LHCN-M2 (cell line): Measurements from ENCODE around the gene SHOX. TPM values are rescaled to one million over a fixed set of nuclear protein-coding genes. Genes with fewer than 3 reads are reported as not detected.
"Not testable (repeated sequence)": the region's sequence is repeated elsewhere in the genome, so short reads cannot be mapped to it uniquely, and the experiment has no call there.

Experiments
- DNase-seq: peaks from one replicate; pipeline ENCODE4 v3.0.0-alpha.2; 2012; ENCODE audit warnings: low read depth
- total RNA-seq: library from RNA; depleted of rRNA; stranded (reverse); fragments of >200 nt; gene quantifications from 2 replicates; pipeline ENCODE4 v1.2.3, GENCODE V29; 2014

The SHOX gene
- total RNA-seq, 1 experiment from 2014 or later, result not detected

DNA sequence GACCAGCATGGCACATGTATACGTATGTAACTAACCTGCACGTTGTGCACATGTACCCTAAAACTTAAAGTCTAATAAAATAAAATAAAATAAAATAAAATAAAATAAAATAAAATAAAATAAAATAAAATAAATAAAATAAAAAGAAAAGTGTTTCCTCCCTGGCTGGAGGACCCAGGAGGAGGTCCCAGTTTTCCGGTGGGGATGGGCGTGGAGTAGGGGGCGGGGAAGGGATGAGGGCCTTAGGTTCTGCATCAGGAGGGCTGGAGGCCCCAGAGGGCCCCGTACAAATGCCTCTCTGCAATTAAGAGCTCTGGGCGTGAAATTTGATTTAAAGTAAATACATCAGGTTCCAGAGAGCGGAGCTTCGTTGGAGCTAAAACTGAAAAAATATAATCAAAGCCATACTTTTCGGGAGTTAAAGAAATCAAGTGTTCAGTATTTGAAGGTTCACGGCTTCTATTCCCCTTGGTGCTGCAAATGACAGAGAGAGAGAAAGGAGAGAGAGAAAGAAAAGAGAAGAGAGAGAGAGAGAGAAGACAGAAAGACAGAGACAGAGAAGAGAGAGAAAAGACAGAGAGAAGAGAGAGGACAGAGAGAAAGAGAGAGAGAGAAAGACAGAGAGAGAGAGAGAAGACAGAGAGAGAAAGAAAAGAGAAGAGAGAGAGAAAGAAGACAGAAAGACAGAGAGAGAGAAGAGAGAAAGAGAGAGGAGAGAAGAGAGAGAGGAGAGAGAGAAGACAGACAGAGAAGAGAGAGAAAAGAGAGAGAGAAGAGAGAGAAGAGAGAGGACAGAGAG lies 8.7 kb upstream of the SHOX start:
- no peak for DNase-seq

DNA sequence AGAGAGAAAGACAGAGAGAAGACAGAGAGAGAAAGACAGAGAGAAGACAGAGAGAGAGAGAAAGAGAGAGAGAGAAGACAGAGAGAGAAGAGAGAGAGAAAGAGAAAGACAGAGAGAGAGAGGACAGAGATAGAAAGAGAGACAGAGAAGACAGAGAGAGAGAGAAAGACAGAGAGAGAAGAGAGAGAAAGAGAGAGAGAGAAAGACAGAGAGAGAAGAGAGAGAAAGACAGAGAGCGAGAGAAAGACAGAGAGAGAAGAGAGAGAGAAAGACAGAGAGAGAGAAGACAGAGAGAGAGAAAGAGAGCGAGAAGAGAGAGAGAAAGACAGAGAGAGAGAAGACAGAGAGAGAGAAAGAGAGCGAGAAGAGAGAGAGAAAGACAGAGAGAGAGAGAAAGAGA lies 7.8 kb upstream of the SHOX start:
- not testable (repeated sequence) for DNase-seq

GRCh38 chrX:623268-623598 lies 7.4 kb upstream of the SHOX start:
- DNase-seq, result no peak

GRCh38 chrX:623599-624315 lies 6.8 kb upstream of the SHOX start:
- no peak for DNase-seq

GRCh38 chrX:625137-625691 lies 5.4 kb upstream of the SHOX start:
- no peak for DNase-seq

GRCh38 chrX:626047-626446 lies 4.5 kb upstream of the SHOX start:
- not testable (repeated sequence) for DNase-seq

- DNase-seq, result no peak
Observed at GRCh38 chrX:626745-627509, 3.7 kb upstream of the SHOX start.

- DNase-seq, result no peak
Observed at GRCh38 chrX:627510-627981, 3.0 kb upstream of the SHOX start.

DNA sequence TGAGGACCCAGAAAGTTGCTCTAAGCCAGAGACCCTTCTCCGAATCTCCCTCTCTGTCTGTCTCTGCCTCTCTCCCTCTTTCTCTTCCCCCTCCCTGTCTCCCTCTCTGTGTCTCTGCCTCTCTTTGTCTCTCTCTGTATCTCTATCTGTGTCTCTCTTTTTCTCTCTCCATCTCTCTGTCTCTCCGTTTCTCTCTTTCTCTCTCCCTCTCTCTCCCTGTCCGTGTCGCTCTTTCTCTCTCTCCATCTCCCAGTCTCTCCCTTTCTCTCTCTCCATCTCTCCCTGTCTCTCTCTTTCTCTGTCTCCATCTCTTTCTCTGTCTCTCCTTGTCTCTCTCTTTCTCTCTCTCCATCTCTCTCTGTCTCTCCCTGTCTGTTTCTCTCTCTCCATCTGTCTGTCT lies 2.6 kb upstream of the SHOX start:
- no peak for DNase-seq

DNA sequence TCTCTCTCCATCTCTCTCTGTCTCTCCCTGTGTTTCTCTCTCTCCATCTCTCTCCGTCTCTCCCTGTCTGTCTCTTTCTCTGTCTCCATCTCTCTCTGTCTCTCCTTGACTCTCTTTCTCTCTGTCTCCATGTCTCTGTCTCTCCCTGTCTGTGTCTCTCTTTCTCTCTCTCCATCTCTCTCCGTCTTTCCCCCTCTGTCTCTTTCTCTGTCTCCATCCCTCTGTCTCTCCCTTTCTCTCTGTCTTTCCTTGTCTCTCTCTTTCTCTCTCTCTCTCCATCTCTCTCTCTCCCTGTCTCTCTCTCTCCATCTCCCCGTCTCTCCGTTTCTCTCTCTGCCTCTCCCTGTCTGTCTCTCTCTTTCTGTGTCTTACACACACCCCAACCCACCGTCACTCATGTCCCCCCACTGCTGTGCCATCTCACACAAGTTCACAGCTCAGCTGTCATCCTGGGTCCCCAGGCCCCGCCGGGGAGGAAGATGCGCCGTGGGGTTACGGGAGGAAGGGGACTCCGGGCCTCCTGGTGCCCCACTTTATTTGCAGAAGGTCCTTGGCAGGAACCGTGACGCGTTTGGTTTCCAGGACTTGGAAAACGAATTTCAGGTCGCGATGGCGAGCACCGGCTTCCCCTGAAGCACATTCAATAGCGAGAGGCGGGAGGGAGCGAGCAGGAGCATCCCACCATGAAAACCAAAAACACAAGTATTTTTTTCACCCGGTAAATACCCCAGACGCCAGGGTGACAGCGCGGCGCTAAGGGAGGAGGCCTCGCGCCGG lies 1.2 kb upstream of the SHOX start:
- no peak for DNase-seq

DNA sequence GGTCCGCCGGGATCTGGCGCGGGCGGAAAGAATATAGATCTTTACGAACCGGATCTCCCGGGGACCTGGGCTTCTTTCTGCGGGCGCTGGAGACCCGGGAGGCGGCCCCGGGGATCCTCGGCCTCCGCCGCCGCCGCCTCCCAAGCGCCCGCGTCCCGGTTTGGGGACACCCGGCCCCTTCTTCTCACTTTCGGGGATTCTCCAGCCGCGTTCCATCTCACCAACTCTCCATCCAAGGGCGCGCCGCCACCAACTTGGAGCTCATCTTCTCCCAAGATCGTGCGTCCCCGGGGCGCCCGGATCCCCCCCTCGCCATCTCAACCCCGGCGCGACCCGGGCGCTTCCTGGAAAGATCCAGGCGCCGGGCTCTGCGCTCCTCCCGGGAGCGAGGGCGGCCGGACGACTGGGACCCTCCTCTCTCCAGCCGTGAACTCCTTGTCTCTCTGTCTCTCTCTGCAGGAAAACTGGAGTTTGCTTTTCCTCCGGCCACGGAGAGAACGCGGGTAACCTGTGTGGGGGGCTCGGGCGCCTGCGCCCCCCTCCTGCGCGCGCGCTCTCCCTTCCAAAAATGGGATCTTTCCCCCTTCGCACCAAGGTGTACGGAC lies 482 bp upstream of the SHOX start:
- DNase-seq, result no peak

- no peak for DNase-seq
Observed at GRCh38 chrX:631802-632365, 1.3 kb downstream of the SHOX start.

DNA sequence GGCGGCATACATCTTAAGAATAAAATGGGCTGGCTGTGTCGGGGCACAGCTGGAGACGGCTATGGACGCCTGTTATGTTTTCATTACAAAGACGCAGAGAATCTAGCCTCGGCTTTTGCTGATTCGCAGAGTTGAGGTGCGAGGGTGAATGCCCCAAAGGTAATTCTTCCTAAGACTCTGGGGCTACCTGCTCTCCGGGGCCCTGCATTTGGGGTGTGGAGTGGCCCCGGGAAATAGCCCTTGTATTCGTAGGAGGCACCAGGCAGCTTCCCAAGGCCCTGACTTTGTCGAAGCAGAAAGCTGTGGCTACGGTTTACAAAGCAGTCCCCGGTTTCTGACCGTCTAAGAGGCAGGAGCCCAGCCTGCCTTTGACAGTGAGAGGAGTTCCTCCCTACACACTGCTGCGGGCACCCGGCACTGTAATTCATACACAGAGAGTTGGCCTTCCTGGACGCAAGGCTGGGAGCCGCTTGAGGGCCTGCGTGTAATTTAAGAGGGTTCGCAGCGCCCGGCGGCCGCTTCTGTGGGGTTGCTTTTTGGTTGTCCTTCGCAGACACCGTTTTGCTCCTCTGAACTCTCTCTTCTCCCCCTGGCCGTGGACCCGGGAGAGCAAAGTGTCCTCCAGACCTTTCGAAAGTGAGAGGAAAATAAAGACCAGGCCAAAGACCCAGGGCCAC lies 1.9 kb downstream of the SHOX start:
- DNase-seq, result no peak

GRCh38 chrX:633043-633984 lies 2.7 kb downstream of the SHOX start:
- DNase-seq, result no peak

- no peak for DNase-seq
Observed at GRCh38 chrX:633985-634958, 3.7 kb downstream of the SHOX start.

GRCh38 chrX:635428-636090 lies 5.0 kb downstream of the SHOX start:
- DNase-seq, result no peak
